Head of caudate nucleus (tissue), 42 donors: Measurements from ENCODE around the gene DGKI.

Experiments
- DNase-seq, 42 donors: peaks; one replicate each; pipeline versions ENCODE4 v3.0.0 to v3.0.0-alpha.2; 2020 to 2021; ENCODE audit warnings: mixed read lengths in 7 of 42
- intact Hi-C: fragments of 100-400 bp; cut with DNase I; formaldehyde crosslinking; loops from one replicate; pipeline ENCODE4 v1.15.0; 2022

The DGKI gene

GRCh38 chr7:137546671-137547070 is 300.1 kb downstream of the DGKI start:
- intact Hi-C loops = no loop called here
- no peak for DNase-seq

GRCh38 chr7:137546009-137546408 is 300.8 kb downstream of the DGKI start:
- intact Hi-C loops = no loop called here
- no peak for DNase-seq

GRCh38 chr7:137545059-137545716 is 301.6 kb downstream of the DGKI start:
- intact Hi-C loops = no loop called here
- no peak for DNase-seq

DNA sequence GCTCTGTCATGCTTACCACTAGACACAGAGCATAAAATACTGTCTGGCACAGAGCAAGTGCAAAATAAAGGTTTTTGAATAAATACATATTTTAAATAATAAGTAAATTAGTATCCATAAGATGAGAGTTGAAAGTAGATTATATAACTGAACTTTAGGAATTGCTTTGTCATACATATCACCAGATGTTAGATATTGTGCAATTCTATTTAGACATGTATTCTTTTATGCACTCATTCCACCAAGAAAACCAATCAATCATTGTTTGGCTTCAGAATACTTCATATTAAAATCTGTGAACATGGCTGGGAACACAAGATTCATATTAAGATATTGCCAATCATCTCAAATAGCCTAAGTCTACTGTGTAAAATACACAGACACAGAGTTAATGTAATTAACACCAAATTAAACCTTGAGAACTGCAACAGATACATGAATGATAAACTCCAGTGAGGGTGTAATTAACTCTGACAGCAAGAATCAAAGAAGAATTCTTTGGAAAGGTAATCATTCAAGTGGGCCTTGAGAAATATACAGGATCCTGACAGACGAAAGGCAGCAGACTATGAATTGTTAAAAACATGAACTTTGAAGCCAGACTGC is 302.2 kb downstream of the DGKI start:
- no peak for DNase-seq
- intact Hi-C loops = no loop called here

DNA sequence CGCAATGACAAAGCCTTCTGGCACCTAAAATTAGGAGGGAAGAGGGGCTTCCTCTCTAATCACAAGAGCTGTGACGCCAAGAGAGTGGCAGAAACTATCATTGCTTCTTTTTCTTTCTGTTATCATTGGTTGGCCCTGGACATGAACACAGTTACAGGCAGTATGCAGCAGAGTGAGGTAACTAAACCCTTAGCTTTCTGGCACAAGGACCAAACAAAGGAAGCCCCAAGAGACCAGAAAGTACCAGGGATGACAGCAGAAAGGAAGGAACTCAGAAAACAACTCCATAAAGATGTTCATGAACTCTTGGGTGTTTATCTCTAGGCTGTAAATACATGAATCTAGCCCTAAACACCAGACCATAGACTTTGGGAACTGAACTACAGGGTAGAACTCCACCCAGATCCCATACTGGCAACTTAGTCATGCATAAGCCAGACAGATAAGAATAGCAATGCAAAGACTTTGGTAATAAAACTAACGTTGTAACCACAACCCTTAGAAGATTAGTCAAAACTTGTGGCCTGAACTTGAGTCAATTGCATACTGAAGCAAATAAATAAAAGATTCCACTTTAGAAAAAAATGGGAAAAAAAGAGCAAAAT is 307.6 kb downstream of the DGKI start:
- no peak for DNase-seq
- intact Hi-C loops = no loop called here

- intact Hi-C loops = no loop called here
- DNase-seq = no peak
Observed at GRCh38 chr7:137538361-137538762, 308.4 kb downstream of the DGKI start.

DNA sequence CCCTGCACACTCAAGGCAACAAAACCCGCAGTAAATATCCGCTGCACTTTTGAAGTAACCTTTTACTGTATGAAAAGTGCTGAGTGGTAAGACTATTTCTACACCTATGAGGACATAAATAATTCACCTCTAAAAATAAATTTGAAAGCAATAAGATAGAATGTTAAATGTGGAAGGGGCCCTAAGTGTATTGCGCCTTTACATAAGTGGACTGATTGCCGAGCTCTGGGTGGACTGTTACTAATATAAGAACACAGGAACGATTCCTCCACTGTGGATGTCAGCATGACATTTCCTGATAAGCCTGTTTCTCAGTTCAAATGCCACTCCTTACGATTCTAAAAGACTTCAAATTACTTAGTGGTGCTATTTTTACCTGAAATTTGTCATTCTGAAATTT is 311.2 kb downstream of the DGKI start:
- DNase-seq = no peak
- intact Hi-C loops = no loop called here

- no peak for DNase-seq
- intact Hi-C loops = no loop called here
Observed at GRCh38 chr7:137531671-137532070, 315.1 kb downstream of the DGKI start.

- no peak for DNase-seq
- intact Hi-C loops = no loop called here
Observed at GRCh38 chr7:137527634-137528033, 319.1 kb downstream of the DGKI start.

- intact Hi-C loops = no loop called here
- no peak for DNase-seq
Observed at GRCh38 chr7:137523171-137523570, 323.6 kb downstream of the DGKI start.

- intact Hi-C loops = no loop called here
- DNase-seq = no peak
Observed at GRCh38 chr7:137521451-137521850, 325.3 kb downstream of the DGKI start.

GRCh38 chr7:137519947-137520346 is 326.8 kb downstream of the DGKI start:
- DNase-seq = no peak
- intact Hi-C loops = no loop called here

DNA sequence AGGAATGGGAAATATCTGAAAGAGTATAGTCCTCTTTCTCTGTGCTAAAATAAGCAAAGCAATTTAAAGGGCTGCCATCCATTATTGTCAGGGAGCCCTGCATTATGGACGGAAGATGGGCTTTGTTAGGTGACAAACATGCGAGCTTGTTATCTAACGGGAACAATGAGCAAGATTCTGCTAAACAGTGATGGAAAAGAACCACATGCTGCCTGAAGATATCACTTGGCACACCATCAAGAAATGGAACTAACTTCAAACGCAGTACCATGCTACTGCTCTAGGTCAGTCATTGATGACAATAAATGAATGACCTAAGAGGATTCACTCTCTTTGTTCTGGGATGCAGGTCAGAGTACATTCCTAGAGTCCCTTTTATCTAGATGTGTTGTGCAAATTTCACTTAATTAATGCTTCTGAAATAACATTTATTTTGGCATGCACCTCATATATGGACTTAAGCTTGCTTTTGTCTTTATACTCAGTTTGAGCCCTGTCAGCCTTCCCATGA is 327.5 kb downstream of the DGKI start:
- intact Hi-C loops = no loop called here
- DNase-seq = no peak

- intact Hi-C loops = no loop called here
- peak in 35 of 42 donors; percentile 4 to 74 (median 28) for DNase-seq
Observed at GRCh38 chr7:137513091-137513490, 333.7 kb downstream of the DGKI start.

DNA sequence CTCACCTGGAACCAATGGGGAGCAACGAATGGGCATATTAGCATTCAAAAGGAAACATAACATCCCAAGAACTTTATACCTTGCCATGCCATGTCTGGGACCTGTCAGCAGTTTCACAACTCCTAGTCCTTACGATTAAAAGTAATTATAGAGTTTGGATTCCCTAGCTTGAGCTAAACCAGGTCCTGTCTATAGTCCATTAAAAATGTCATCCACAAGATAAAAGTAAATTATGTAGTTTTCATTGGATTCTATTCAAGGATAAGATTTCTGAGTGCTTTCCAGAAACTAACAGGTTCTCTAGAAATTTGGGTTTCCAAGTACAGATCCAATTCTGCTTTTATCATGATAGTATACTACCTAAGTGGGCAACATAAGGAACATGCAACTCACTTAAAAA is 339.7 kb downstream of the DGKI start:
- no peak for DNase-seq

DNA sequence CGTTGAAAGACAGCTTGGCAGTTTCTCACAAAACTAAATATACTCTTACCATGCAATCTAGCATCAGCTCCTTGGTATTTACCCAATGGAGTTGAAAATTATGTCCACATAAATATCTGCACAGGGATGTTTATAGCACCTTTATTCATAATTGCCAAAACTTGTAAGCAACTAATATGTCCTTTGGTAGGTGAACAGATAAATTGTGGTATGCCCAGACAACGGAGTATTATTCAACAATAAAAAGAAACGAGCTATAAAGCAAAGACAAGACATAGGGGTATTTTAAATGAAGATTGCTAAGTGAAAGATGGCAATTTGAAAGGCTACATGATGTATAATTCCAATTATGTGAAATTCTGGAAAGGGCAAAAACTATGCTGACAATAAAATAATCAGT is 340.7 kb downstream of the DGKI start:
- intact Hi-C loops = no loop called here
- DNase-seq = no peak

More for the DNA sequence above, 339.7 kb downstream of the DGKI start:
- intact Hi-C loops = no loop called here

- intact Hi-C loops = no loop called here
- DNase-seq = no peak
Observed at GRCh38 chr7:137501562-137501961, 345.2 kb downstream of the DGKI start.

DNA sequence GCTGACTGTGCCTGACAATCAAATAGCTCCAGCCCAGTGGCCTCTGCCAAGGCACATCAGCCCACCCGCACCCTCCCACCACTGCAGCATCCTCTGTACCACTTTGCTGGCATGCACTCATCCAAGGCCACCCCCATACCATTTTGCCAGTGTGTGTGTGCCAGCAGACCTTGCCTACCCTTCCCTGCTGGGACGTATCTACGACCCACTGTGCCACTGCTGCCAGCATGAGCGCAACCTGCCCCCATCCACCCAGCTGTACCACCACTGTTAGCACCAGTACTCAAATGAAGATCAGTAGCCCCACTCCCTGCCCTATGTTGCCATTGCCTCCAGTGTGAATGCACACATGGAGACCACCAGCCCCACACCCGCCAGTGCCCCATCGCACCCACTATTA is 353.9 kb downstream of the DGKI start:
- intact Hi-C loops = no loop called here
- DNase-seq = no peak

DNA sequence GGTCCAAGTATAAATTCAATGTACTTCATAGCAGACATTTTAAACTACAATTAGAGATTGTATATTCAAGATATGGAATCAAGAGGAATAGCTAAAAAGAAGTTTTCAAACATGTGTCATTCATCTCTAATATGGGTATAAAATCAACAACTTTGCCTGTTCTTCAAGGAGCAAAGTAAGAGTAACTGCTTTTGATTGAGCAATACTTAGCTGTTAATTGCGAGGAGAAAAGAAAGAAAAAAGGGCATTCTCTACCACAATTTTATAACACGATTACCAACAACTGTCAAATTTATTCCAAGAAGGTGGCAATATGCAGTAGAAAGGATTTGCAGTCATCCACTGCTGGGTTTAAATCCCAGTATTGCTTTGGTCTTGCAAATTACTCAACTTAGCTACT is 356.9 kb downstream of the DGKI start:
- no peak for DNase-seq
- intact Hi-C loops = no loop called here

GRCh38 chr7:137488038-137488437 is 358.7 kb downstream of the DGKI start:
- intact Hi-C loops = no loop called here
- no peak for DNase-seq

GRCh38 chr7:137485818-137486217 is 361.0 kb downstream of the DGKI start:
- intact Hi-C loops = no loop called here
- DNase-seq = no peak
